NCI-H1092 (cell line): ENCODE measurements around the gene ADGRV1.

Experiments used
- DNase-seq: peaks from one replicate; lab custom pipeline; 2025; lab: John Stamatoyannopoulos, UW

The ADGRV1 gene

GRCh38 chr5:90868799-90869198 lies 310.2 kb downstream of the ADGRV1 start:
- DNase-seq, result no peak

GRCh38 chr5:90871391-90871991 lies 312.9 kb downstream of the ADGRV1 start:
- DNase-seq, result no peak

GRCh38 chr5:90873033-90873517 lies 314.5 kb downstream of the ADGRV1 start:
- DNase-seq, result no peak

GRCh38 chr5:90874066-90874465 lies 315.5 kb downstream of the ADGRV1 start:
- DNase-seq, result no peak

- DNase-seq, result no peak
Measured at GRCh38 chr5:90875456-90875855, 316.9 kb downstream of the ADGRV1 start.

GRCh38 chr5:90876366-90876765 lies 317.8 kb downstream of the ADGRV1 start:
- DNase-seq, result no peak

- no peak for DNase-seq
Measured at GRCh38 chr5:90877049-90877448, 318.5 kb downstream of the ADGRV1 start.

- DNase-seq, result no peak
Measured at GRCh38 chr5:90878081-90878480, 319.5 kb downstream of the ADGRV1 start.

GRCh38 chr5:90878549-90879196 lies 320.1 kb downstream of the ADGRV1 start:
- DNase-seq, result no peak

- no peak for DNase-seq
Measured at GRCh38 chr5:90881626-90882150, 323.1 kb downstream of the ADGRV1 start.

- DNase-seq, result no peak
Measured at GRCh38 chr5:90882448-90882847, 323.9 kb downstream of the ADGRV1 start.

- DNase-seq, result no peak
Measured at GRCh38 chr5:90885180-90885868, 326.7 kb downstream of the ADGRV1 start.

GRCh38 chr5:90886381-90886780 lies 327.8 kb downstream of the ADGRV1 start:
- DNase-seq, result no peak

GRCh38 chr5:90888511-90889324 lies 330.1 kb downstream of the ADGRV1 start:
- no peak for DNase-seq

GRCh38 chr5:90889325-90889600 lies 330.7 kb downstream of the ADGRV1 start:
- DNase-seq, result no peak

- no peak for DNase-seq
Measured at GRCh38 chr5:90890180-90890579, 331.6 kb downstream of the ADGRV1 start.

- no peak for DNase-seq
Measured at GRCh38 chr5:90894866-90895420, 336.3 kb downstream of the ADGRV1 start.

- DNase-seq, result no peak
Measured at GRCh38 chr5:90897618-90898017, 339.0 kb downstream of the ADGRV1 start.

GRCh38 chr5:90898326-90899013 lies 339.9 kb downstream of the ADGRV1 start:
- DNase-seq, result no peak

GRCh38 chr5:90899014-90899604 lies 340.5 kb downstream of the ADGRV1 start:
- DNase-seq, result no peak

GRCh38 chr5:90901261-90901660 lies 342.7 kb downstream of the ADGRV1 start:
- no peak for DNase-seq
